DMS 273 (cell line): Measurements from ENCODE around the gene ANKMY1.

Experiments
- DNase-seq: peaks from one replicate; lab custom pipeline; 2025; ENCODE audit not compliant: unreplicated experiment; lab: John Stamatoyannopoulos, UW

ANKMY1 gene

DNA sequence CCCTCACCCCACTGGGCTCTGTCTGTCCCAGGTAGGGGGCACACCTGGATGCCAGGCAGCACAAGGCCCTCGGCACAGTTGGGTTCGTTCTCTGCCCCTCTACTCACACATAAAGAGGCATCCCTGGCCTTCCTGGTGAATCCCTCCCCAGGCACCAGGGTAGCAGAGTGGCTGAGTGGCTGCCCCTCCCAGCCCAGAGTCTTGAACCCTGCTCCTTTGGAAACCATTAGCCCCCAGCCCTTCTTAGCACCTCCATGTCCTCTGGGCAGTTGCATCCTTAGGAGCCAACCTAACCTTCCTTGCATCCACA, 120.3 kb downstream of the ANKMY1 start:
- DNase-seq, result no peak

DNA sequence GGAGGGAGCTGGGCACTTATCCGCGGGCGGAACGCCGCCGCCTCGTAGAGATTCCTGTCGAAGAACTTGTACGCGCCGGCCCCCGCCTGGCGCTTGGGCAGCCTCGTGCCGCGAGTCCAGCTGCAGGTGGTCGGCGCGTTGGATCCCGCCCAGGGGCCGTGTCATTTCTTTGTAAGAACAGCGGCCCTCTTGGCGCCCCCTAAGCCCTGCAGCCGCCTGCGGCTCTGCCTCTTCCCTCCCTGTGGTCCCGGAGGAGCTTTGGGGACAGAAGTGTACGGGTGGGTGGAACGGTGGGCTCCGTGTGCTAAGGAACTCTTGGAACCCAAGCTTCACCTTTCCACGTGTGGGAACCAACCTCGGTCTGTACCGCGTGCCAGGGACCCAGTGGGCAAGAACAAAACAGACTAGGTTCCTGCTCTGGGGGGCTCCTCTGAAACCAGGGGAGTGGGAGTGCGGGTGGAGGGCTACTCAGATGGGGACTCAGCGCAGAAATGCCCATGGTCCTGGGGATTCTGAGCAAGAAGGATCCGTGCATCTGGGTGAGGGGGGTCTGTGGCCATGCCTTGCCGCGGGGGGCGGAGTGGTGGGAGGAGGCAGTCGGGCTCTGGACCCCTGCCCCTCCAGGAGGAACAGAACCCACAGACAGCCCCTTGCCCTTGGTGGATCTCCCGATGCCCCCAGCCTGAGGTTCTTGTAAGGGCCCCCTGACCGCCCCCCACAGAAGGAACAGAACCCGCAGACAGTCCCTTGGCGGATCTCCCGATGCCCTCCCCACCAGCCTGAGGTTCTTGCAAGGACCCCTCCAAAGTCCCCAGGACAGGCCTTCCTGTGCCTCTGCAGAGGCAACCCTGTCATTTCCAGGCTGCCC, 120.9 kb downstream of the ANKMY1 start:
- DNase-seq, result peak; percentile 59

DNA sequence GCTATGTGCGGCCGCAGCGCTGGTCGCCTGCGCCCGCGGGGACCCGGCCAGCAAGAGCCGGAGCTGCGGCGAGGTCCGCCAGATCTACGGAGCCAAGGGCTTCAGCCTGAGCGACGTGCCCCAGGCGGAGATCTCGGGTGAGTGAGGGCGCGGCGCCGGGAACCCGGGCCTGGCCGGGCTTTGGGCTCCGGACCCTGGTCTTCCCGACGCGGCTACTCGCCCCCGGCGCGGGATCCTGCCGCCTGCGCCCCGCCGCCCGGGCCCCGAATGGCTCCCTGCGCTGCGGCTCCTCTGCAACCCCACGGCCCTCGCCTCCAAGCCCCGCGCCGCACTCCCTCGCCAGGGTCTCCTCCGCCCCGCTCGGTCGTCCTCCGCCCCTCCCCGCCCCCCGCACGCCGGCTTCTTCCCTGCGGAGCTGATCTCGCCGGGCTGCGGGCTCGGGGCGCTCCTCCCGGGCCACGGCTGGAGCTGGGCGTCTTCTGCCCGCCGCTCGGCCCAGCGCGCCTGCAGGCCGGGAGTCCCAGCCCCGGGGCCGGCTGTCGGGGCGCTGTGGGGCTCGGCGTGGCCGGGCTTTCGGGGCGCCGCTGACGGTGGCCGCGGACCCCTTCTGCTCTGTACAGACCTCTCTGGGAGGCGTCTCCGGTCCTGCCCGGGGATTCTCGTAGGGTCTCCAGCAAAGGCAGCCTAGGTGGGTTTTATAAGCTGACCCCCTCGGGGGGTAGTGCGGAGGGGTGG, 121.7 kb downstream of the ANKMY1 start:
- DNase-seq, result peak; percentile 76

DNA sequence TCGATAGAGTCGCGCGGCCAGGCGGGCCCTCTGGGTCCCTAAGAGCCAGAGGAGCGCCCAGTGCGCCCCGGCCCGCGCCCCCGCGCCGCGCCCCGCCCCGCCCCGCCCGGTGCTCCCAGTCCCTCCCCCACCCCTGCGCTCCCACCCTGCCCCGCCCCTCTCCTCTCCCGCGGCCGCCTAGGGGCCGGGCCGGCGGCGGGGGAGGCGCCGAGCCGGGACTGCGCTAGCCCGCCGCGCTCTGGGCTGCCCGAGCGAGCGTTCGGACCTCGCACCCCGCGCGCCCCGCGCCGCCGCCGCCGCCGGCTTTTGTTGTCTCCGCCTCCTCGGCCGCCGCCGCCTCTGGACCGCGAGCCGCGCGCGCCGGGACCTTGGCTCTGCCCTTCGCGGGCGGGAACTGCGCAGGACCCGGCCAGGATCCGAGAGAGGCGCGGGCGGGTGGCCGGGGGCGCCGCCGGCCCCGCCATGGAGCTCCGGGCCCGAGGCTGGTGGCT, 122.3 kb downstream of the ANKMY1 start, which contains the start of gene GPC1:
Gene GPC1 (plus strand): TSS at position 207 of the 491 bp plus-strand sequence. CDS start 256 bp downstream, at position 463.
- DNase-seq, result peak; percentile 90

DNA sequence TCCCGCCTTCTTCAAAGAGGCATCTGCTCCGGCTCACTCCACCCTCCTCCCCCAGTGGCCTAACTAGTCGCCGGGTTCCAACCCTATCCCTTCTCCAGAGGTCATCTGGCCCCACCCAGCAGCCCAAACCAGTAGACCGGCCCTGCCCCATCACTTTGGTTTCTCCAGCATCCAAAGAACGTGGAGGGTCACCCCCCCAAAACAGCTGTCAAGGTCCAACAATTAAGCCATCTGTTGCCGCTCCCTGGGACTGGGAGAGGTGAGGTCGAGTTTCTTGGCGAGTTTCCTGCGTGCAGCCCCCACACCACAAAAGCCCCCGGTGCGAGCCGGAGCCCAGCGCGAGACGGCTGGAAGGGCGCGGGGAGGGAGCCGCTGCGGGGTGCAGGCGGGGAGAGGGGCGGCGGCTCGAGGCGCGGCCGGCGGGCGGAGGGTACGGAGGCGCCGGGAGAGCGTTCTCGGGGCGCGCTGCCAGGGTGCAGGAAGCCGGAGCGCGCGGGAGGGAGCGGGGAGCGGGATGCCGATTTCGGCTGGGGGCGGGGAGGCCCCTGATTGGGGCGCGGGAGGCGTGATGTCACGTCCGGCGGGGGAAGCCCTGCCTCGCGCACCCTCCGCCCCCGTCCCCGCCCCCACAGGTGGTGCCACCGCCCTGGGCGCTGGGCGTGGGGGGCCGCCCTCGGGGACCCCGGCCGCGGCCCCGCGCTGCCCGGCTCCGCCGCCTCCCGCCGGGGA, 122.9 kb downstream of the ANKMY1 start:
- peak; percentile 97 for DNase-seq

DNA sequence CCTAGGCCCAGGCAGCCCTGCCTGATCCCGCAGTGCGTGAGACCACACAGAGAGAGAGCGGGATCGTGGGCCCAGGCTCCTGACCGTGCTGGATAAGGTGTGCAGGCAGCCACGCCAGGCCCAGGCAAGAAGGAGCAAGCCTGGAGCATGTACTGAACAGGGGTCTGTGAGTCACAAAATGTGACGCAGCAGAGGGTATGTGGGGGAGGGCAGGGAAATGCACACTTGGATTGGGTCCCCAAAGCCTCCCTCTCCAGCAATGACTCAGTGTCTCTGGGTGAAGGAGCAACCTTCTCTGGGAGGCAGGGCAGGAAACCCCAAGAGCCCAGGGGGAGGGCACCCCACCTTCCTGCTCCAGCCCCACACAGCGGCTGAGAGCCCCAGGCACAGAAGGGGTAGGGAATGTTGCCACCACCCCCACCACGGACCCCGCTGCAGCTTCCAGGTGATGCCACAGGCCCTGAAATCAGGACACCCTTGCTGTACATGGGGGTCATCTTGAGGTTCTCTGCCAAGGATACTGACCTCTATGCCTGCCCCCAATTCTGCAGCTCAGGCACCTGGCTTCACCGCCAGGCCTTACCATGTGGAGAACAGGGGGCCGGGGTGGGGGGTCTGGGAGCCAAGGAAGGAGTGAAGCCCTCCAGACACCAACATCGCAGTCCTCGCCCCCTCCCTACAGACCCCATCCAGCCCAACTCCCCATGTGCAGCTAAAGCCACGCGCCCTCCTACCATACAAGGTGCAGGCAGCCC, 123.6 kb downstream of the ANKMY1 start:
- DNase-seq, result no peak

DNA sequence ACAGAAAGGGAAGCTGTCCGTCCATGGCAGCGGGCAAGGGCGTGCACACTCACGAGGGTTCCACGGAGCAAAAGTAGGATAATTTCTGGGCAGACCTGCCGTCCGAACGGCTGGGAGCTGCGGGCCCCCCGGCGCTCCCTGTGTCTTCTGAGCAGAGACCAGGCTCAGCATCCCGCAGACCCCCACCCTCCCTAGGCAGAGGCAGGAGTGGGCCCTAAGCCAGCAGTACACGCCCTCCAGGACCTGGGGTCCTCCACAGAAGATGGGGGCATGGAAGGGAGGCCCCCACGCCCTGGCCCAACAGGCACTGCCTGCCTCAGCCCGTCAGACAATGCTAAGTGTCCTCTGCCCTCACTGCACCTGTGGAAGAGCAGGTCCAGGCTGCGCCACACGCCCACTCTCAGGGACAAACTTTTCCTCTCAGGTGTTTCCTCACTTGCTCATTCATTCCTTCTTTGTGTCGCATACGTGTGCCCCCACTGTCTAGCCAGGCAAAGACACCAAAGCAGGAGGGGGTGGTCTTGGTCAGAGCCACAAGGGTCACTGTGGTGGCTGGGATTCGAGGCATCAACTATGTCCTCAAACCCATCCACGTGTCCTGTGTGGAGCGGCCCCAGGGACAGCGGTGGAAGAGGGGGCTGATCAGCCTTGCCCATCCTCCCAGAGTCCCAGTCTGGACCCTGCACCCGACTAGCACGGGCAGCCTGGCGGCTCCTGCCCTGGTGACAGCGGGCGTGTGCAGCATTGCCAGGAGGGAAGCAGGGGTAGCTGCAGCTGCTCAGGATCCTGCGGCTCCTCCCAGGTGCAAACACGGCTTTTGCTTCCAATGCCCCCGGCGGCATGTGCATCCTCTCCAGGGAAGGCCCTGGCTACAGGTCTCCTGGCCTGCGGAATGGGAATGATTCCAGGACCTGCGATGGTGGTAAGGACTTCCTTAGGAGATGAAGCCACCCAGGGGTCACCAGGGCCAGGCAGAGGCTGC, 124.7 kb downstream of the ANKMY1 start:
- no peak for DNase-seq

DNA sequence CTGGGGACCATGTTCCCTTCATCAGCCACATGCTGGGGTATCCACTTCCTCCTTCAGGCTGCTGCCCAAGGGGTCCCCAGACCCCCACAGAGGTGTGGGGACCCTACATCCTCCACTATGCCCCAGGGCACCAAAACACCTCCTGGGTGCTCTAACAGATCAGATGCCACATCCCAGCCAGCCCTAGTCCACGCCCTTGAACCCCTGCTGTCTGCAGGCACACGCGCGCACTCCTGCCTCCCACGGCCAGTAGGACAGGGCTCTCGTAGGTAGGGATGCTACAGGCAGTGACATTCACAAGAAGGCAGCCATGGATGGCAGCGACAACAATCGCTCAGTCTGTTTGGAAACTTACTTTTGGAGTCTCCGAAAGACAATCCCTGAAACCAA, 125.4 kb downstream of the ANKMY1 start:
- no peak for DNase-seq

DNA sequence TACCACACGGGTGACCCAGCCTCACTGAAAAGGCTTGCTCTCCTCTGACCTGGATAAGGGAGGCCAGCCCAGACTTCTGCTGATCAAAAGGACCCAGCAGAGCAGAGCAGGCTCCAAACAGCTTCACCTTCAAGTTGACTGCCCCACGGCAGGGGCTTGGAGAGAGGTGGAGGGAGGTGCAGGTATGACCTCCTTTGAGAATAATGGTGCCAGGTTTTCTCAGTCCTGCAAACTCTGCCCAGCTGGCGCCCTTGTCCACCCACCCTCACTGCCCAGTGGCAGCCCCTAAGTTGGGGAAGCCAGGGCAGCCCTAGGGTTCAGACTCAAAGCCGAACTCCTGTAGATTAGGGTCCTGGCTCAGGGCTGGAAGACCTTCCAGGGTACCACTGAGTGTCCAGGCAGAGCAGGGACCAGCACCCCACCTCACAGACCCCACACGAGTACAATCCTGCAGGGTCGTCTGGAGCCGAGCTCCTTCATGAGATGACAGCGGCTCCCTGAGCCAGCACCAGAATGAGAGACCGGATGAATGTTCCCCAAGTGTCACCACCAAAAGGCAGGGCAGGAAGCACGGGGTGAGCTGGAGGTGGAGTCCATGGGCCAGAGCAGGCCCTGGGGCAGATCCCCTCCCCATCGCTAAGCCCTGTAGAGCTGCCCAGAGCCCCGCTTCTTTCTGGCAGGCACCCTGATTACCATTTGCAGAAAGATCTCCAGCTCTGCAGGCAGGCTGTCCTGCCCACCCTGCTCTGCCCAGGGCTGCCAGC, 125.9 kb downstream of the ANKMY1 start:
- no peak for DNase-seq

DNA sequence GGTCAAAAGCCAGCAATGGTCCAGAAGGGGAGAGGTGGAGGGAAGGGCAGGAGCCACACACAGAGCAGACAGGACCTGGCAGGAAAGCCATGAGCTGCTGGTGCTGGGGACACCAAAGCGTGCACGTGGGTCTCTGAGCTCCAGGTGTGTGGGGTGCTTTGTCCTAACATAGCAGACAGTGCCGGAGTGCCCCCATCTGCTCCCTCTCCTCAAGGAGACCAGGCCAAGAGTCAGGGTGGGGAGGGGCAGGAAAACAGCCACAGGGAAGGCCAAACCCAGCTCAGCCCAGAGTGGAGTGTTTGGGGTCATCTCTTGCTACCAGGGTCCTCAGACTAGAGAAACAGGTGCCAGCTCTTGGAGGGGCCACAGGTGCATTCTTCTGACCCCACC, 126.5 kb downstream of the ANKMY1 start:
- no peak for DNase-seq

DNA sequence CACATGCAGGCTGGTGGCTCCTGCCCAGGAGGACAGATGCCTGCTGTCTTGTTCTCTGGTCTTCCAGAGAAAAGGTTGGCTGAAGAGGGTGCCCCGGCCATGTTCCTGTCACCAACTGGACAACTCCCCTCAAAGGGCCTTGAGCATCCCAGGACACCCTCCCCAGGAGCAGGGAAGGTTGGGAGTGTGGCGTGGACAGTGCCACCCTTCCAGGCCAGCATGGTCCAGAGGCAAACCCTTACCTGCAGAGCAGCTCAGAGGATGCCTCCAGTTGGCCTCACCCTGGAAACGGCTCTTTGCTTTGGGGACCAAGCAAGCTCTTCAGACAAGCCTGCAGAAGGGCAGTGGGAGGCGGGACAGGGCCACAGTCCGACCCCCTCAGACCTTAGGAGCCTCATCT, 127.2 kb downstream of the ANKMY1 start:
- no peak for DNase-seq

DNA sequence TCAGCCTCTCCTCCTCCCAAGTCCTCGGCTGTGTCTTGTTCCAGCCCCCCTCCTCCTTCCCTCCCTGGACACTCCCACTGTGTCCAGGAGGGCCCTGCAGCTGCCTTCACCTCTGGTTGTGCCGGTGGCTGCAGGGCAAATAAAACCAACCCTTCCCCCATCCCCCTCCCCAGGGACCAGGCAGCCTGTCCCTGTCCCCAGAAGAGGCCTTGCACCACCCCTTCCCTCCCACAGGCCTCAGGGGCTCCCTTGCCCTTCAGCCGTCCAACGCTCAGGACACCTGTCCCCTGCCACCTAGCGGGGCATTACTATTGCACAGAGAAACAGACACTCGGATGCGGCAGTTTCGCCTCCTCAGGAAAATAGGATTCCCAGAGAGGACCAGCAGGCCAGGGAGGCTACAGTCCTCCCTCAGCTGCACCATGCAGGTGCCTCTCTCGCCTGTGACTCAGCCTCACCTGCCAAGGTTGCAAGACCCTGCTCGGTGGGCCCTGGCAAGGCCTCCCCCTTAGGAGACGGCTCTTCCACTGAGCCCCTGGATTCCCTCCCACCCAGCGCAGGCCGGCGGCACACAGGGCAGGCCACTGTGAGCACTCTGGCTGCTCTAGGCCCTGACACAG, 127.8 kb downstream of the ANKMY1 start:
- no peak for DNase-seq
